ENCODE results near the gene GAGE12J. TPM values are rescaled to one million over a fixed set of nuclear protein-coding genes. Genes with fewer than 3 reads are reported as not detected.
"Not testable (repeated sequence)": the region's sequence is repeated elsewhere in the genome, so short reads cannot be mapped to it uniquely, and the experiment has no call there.

The GAGE12J gene
- total and polyA plus RNA-seq, 10 donors: not detected

DNA sequence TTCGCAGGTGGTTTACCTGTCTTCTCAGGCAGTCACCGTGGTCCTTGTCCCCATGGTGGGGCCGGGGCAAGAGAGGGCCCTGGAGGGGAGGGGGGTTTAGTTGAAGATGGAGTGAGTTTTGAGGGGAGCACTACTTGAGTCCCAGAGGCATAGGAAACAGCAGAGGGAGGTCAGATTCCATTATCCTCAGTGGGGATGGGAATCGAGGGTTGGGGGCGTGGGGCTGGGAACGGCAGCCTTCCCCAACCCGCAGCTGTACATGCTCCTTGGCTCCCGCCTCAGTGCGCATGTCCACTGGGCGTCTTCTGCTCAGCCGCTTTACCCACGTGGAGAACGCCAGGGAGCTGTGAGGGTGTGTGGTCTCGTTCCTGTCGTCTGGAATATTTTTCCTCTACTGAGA, 18.5 kb upstream of the GAGE12J start, which contains the start of gene GAGE10:
TSS of gene GAGE10 (plus strand) at position 301 of the 400 bp plus-strand sequence. CDS start 1,214 bp downstream, outside the sequence.
- no peaks in the 10 kb centered on the region for H3K27me3 ChIP-seq (replicated peaks in 1 of 7)
- peaks cover 0 to 2% (median 0%) of the 10 kb centered on the region in 6 donors for H3K4me1 ChIP-seq
- 50 to 87% (median 85%) methylated on average over 2 to 15 of the region's 15 CpGs for whole genome bisulfite sequencing, 5 donors
- DNase-seq: no peak
- no peaks in the 10 kb centered on the region for H3K9me3 ChIP-seq
- TF ChIP-seq, protein P1, sequence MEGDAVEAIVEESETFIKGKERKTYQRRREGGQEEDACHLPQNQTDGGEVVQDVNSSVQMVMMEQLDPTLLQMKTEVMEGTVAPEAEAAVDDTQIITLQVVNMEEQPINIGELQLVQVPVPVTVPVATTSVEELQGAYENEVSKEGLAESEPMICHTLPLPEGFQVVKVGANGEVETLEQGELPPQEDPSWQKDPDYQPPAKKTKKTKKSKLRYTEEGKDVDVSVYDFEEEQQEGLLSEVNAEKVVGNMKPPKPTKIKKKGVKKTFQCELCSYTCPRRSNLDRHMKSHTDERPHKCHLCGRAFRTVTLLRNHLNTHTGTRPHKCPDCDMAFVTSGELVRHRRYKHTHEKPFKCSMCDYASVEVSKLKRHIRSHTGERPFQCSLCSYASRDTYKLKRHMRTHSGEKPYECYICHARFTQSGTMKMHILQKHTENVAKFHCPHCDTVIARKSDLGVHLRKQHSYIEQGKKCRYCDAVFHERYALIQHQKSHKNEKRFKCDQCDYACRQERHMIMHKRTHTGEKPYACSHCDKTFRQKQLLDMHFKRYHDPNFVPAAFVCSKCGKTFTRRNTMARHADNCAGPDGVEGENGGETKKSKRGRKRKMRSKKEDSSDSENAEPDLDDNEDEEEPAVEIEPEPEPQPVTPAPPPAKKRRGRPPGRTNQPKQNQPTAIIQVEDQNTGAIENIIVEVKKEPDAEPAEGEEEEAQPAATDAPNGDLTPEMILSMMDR (IDR thresholded peaks at IDR 0.05 in 8 of 11, conservative IDR thresholded peaks at IDR 0.05 in 3 of 11): no peak
- TF ChIP-seq POLR2AphosphoS5 (IDR thresholded peaks at IDR 0.05) (no peak), POLR2A (IDR thresholded peaks at IDR 0.05) (no peak)
- H3K4me3 ChIP-seq: no peak within 1 kb of the TSS
- no peak within 1 kb of the TSS for H3K27ac ChIP-seq
- H3K36me3 ChIP-seq: no peaks in the 10 kb centered on the region
- intact Hi-C loops (cut with DNase I; ENCODE audit: low total_unique reads): no loop called here

DNA sequence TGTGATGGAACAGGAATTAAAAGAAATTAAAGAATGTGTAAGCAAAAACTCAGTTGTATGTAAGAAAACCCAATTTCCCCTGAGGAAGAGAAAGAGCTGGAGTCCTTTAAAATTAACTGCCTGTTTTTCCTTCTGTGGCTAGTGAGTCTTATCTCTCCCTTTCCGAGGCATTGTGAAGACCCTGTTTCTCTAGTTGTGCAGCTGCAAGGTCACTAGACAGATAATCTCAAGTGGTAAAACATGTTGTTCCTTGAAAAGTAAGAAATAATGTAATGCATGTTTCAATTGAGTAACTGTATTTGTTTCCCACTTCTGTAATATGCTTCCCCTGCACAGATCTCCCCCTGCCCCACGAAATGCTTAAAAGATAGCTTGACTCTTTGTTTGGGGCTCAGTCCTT, 14.1 kb upstream of the GAGE12J start:
- peaks cover 0 to 20% (median 7%) of the 10 kb centered on the region in 6 donors for H3K4me1 ChIP-seq
- H3K27me3 ChIP-seq (replicated peaks in 1 of 7); H3K27ac ChIP-seq; H3K9me3 ChIP-seq; intact Hi-C loops (cut with DNase I; ENCODE audit: low total_unique reads); DNase-seq; H3K36me3 ChIP-seq; H3K4me3 ChIP-seq: not testable (repeated sequence)
- WGBS, 5 donors: 49 to 58% (median 55%) methylated on average over 2 of the region's 2 CpGs

DNA sequence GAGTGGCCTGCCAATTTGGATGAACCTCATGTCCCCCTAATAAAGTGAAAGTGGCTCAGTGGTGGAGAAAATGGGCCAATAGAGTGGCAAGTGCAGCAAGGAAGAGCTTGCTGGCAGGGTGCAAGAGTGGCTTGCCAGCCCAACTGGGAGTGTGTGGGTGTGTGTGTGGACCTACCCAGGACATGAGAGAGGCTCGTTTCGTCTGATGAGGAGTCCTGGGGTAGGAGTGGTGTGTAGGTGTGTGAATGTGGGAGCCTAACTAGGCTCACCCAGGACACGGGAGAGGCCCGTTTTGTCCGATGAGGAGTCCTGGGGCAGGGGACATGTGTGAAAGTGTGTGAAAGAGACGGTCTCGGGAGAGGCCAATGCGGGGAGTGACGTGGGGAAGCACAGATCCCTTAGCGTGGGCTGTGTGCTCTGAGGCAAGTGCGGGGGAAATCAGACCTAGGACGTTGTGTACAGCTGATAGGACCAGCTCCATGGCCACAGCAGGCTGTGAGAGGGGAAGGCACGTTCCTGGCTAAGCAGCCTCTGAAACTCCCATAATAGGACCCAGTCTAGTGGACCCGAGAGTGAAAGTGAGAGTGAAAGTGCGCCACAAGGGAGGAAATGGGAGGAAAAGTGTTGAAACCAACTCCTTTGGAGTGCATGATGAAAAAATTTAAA, 13.1 kb upstream of the GAGE12J start:
- H3K27me3 ChIP-seq (replicated peaks in 1 of 7): no peaks in the 10 kb centered on the region
- H3K4me1 ChIP-seq: peaks cover 0 to 20% (median 7%) of the 10 kb centered on the region in 6 donors
- peak overlapping the region in 7 of 8 donors; percentile 8 to 64 (median 30) for H3K4me3 ChIP-seq
- no peaks in the 10 kb centered on the region for H3K9me3 ChIP-seq
- WGBS, 5 donors: 36 to 60% (median 54%) methylated on average over 12 to 15 of the region's 15 CpGs
- DNase-seq: peak; percentile 78
- no peaks in the 10 kb centered on the region for H3K36me3 ChIP-seq
- peak overlapping the region; percentile 69 to 83 (median 77) for H3K27ac ChIP-seq
- TF ChIP-seq POLR2A (IDR thresholded peaks at IDR 0.05): no peak
- peak in 1 of 3 donors; percentile 48 for TF ChIP-seq POLR2AphosphoS5 (IDR thresholded peaks at IDR 0.05)
- intact Hi-C loops (cut with DNase I; ENCODE audit: low total_unique reads): no loop called here

DNA sequence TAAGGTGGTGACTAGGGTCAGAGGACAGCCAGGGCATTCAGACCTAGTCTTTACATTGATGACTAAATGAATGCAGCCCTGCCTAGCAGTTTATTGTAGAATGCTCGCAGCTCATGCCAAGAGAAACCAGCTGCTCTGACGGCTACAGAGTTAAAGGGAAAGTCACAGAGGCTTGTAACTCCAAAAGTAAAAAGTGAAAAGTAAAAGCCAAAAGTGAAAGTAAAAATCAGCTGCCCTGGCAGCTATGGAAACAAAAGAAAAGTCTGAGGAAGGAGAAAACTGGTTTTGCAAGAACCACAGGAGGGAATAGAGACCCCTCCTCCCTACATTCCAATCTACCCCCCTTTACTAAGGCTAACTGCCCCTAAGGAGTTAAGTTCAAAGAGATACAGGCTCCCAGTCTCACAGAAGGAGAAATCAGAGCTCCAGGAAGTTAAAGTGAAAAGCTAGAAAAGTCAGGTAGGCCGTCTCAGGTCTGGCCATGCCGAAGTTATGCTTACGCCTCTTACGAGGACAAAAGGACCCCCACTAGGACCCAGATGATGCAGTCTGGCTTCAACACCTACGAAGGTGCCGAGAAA, 12.3 kb upstream of the GAGE12J start:
- H3K27ac ChIP-seq: peak overlapping the region; percentile 69 to 83 (median 77)
- no peaks in the 10 kb centered on the region for H3K27me3 ChIP-seq (replicated peaks in 1 of 7)
- intact Hi-C loops (cut with DNase I; ENCODE audit: low total_unique reads): no loop called here
- no peaks in the 10 kb centered on the region for H3K36me3 ChIP-seq
- DNase-seq: no peak
- WGBS, 5 donors: 11 to 45% (median 24%) methylated on average over 8 of the region's 8 CpGs
- peak overlapping the region; percentile 8 to 64 (median 29) for H3K4me3 ChIP-seq
- peaks cover 0 to 20% (median 7%) of the 10 kb centered on the region in 6 donors for H3K4me1 ChIP-seq
- TF ChIP-seq POLR2AphosphoS5 (IDR thresholded peaks at IDR 0.05) (no peak), POLR2A (IDR thresholded peaks at IDR 0.05) (no peak)
- TF ChIP-seq, protein P1 (IDR thresholded peaks at IDR 0.05 in 8 of 11, conservative IDR thresholded peaks at IDR 0.05 in 3 of 11): no peak
- H3K9me3 ChIP-seq: no peaks in the 10 kb centered on the region

DNA sequence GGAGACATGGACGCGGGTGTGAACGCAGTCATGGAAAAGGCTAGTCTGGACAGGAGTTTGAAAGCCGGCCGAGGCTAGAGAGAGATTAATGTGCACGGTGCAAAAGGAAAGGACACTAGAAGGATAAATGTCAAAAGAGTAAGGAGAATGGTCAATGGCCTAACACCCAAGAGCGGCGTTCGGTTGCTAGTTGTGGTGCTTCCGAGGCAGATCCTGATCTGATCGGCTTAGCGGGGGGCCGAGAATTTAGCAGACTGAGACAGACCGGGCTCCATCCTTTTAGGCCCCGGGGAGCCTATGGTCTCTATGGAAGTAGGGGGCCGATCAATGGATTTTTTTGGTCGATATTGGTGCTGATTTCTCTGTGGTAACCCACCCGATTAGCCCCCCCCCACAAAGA, 11.5 kb upstream of the GAGE12J start:
- H3K4me3 ChIP-seq: peak overlapping the region in 1 of 8 donors; percentile 64
- no peak for DNase-seq
- H3K27ac ChIP-seq: peak overlapping the region in 4 of 8 donors; percentile 75 to 83 (median 80)
- TF ChIP-seq POLR2AphosphoS5 (IDR thresholded peaks at IDR 0.05) (no peak), POLR2A (IDR thresholded peaks at IDR 0.05) (no peak)
- TF ChIP-seq, protein P1 (IDR thresholded peaks at IDR 0.05 in 8 of 11, conservative IDR thresholded peaks at IDR 0.05 in 3 of 11): no peak
- H3K4me1 ChIP-seq: peaks cover 0 to 20% (median 7%) of the 10 kb centered on the region in 6 donors
- intact Hi-C loops (cut with DNase I; ENCODE audit: low total_unique reads): no loop called here
- no peaks in the 10 kb centered on the region for H3K36me3 ChIP-seq
- 82 to 92% (median 89%) methylated on average over 16 to 18 of the region's 18 CpGs for WGBS, 5 donors
- H3K9me3 ChIP-seq: no peaks in the 10 kb centered on the region
- no peaks in the 10 kb centered on the region for H3K27me3 ChIP-seq (replicated peaks in 1 of 7)
